PFSK-1 (cell line): ENCODE data around the gene CIITA.

Source experiments
- FOXP2 ChIP-seq: optimal IDR thresholded peaks from 2 replicates; pipeline ENCODE3; 2011; ENCODE audit warnings: borderline replicate concordance, control low read depth, inconsistent platforms; ENCODE audit not compliant: insufficient read depth; ENCODE audit errors: extremely low read length, extremely low read depth
- POLR2AphosphoS5 ChIP-seq: IDR thresholded peaks from 2 replicates; pipeline ENCODE4 v1.6.1; 2012; ENCODE audit warnings: low read depth, mild to moderate bottlenecking, control low read depth, low read length, moderate library complexity
- SIN3A ChIP-seq: IDR thresholded peaks from 2 replicates; pipeline ENCODE4 v1.6.1; 2012; ENCODE audit warnings: mild to moderate bottlenecking, low read length, moderate library complexity, borderline replicate concordance; ENCODE audit not compliant: insufficient read depth
- TAF1 ChIP-seq: IDR thresholded peaks from 2 replicates; pipeline ENCODE4 v1.6.1; 2012; ENCODE audit warnings: low read length, control low read depth, borderline replicate concordance; ENCODE audit not compliant: insufficient read depth
- TF ChIP-seq, protein P1 (sequence below), 2 experiments: IDR thresholded peaks; 2 replicates each; pipeline versions ENCODE4 v1.6.1 to v1.8.0; 2011 to 2012; ENCODE audit warnings: low read depth in 2 of 2, low read length in 2 of 2, control low read depth in 1 of 2, inconsistent platforms in 1 of 2, mild to moderate bottlenecking in 1 of 2, moderate library complexity in 1 of 2; ENCODE audit not compliant: insufficient read depth in 1 of 2

CIITA gene

DNA sequence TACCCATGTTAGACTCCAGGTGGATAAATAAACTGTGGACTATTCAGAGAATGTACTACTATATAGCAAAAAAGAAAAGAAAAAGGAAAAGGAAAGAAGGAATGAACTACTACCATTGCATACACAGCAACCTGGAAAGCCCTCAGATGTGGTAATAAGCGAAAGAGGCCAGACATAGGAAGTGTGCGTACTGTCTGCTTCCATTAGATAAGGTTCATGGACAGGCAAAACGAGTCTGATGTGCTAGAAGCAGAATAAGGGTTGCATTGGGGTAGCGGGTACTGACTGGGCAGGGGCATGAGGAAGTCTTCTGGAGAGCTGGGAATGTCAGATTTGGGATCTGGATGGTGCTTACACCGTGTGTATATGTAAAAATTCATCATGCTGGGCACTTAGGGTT lies 89.1 kb downstream of the CIITA start:
- TF ChIP-seq, protein P1, sequence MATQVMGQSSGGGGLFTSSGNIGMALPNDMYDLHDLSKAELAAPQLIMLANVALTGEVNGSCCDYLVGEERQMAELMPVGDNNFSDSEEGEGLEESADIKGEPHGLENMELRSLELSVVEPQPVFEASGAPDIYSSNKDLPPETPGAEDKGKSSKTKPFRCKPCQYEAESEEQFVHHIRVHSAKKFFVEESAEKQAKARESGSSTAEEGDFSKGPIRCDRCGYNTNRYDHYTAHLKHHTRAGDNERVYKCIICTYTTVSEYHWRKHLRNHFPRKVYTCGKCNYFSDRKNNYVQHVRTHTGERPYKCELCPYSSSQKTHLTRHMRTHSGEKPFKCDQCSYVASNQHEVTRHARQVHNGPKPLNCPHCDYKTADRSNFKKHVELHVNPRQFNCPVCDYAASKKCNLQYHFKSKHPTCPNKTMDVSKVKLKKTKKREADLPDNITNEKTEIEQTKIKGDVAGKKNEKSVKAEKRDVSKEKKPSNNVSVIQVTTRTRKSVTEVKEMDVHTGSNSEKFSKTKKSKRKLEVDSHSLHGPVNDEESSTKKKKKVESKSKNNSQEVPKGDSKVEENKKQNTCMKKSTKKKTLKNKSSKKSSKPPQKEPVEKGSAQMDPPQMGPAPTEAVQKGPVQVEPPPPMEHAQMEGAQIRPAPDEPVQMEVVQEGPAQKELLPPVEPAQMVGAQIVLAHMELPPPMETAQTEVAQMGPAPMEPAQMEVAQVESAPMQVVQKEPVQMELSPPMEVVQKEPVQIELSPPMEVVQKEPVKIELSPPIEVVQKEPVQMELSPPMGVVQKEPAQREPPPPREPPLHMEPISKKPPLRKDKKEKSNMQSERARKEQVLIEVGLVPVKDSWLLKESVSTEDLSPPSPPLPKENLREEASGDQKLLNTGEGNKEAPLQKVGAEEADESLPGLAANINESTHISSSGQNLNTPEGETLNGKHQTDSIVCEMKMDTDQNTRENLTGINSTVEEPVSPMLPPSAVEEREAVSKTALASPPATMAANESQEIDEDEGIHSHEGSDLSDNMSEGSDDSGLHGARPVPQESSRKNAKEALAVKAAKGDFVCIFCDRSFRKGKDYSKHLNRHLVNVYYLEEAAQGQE (IDR thresholded peaks at IDR 0.05; ENCODE audit: insufficient read depth in 1 of 2, low read depth in 2 of 2, low read length in 2 of 2): no peak
- TF ChIP-seq TAF1 (no peak), POLR2AphosphoS5 (no peak), SIN3A (no peak), FOXP2 (no peak)

GRCh38 chr16:10967986-10968385 lies 91.0 kb downstream of the CIITA start:
- TF ChIP-seq FOXP2 (no peak), POLR2AphosphoS5 (no peak), SIN3A (no peak), TAF1 (no peak)
- TF ChIP-seq, protein P1 (IDR thresholded peaks at IDR 0.05; ENCODE audit: insufficient read depth in 1 of 2, low read depth in 2 of 2, low read length in 2 of 2): no peak

DNA sequence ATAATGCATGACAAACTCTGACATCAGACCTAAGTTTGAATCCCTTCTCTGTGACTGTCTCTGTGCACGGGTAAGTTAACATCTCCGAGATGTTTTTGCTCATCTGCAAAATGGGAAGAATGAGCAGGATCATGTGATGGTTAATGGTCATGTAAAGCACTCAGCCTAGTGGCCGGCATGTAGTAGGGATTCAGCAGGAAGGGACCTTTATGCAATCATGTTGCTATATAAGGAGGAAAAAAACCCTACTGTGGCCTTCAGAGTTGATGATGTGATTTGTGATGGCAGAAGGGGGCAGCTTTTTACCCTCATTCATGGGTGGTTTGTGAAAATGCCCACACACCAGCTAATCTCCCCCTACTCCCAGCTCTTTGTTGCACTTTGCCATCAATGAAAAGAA lies 91.5 kb downstream of the CIITA start:
- TF ChIP-seq FOXP2 (no peak), SIN3A (no peak), TAF1 (no peak), POLR2AphosphoS5 (no peak)
- TF ChIP-seq, protein P1 (IDR thresholded peaks at IDR 0.05; ENCODE audit: insufficient read depth in 1 of 2, low read depth in 2 of 2, low read length in 2 of 2): no peak

- TF ChIP-seq POLR2AphosphoS5: no peak
- no peak for TF ChIP-seq TAF1
- TF ChIP-seq, protein P1 (IDR thresholded peaks at IDR 0.05; ENCODE audit: insufficient read depth in 1 of 2, low read depth in 2 of 2, low read length in 2 of 2): no peak
- TF ChIP-seq FOXP2: no peak
- TF ChIP-seq SIN3A: no peak
These were observed 92.6 kb downstream of the CIITA start for GRCh38 chr16:10969615-10970014.

DNA sequence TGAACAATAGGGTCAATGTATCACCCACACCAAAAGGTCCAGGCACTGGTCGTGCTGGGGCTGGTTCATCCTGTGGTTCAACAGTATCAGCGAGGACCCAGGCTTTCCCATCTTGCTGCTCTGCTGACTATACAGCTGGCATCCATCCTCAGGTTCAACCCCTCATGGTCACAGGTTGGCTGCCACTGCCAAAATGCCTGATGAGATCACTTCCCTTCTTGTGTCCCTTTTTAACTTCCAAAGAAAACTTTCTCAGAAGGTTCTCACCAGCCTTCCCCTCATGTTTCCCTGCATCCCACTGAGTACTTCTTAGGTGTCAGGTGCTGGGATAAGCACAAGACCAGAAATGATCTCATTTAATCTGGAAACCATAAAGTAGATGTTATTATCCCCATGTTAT lies 93.1 kb downstream of the CIITA start:
- no peak for TF ChIP-seq FOXP2
- no peak for TF ChIP-seq TAF1
- TF ChIP-seq, protein P1 (IDR thresholded peaks at IDR 0.05; ENCODE audit: insufficient read depth in 1 of 2, low read depth in 2 of 2, low read length in 2 of 2): no peak
- TF ChIP-seq SIN3A: no peak
- TF ChIP-seq POLR2AphosphoS5: no peak
